BJ (cell line): Measurements from ENCODE around the gene GIMAP5. TPM values are rescaled to one million over a fixed set of nuclear protein-coding genes. Genes with fewer than 3 reads are reported as not detected.

ENCODE experiments used
- CTCF ChIA-PET: fragments of 350-600 bp; formaldehyde crosslinking; extraction: SDS; loops from one replicate; lab custom pipeline; 2021; ENCODE audit warnings: antibody characterized with exemption, inconsistent platforms; lab: Yijun Ruan, JAX
- POLR2A ChIA-PET: fragments of 300-600 bp; sonication (Branson Sonifier 250); formaldehyde crosslinking; extraction: SDS; loops from one replicate; lab custom pipeline; 2021; ENCODE audit warnings: antibody characterized with exemption; lab: Charles Lee
- DNase-seq: peaks from one replicate; pipeline ENCODE4 v3.0.0-alpha.2; 2011; ENCODE audit warnings: low read depth
- H3K27me3 ChIP-seq: 2 replicates; pipeline ENCODE4 v1.6.0; 2011; ENCODE audit warnings: low read length; ENCODE audit not compliant: control insufficient read depth, insufficient read depth
- H3K36me3 ChIP-seq: 2 replicates; pipeline ENCODE4 v1.5.1; 2011; ENCODE audit warnings: low read length; ENCODE audit not compliant: control insufficient read depth, insufficient read depth
- H3K4me3 ChIP-seq: 2 replicates; pipeline ENCODE4 v1.5.1; 2011; ENCODE audit warnings: low read depth, mild to moderate bottlenecking, control low read depth, low read length
- polyA plus RNA-seq: library from polyadenylated mRNA; depleted of rRNA; stranded (reverse); fragments of >200 nt; gene quantifications from 2 replicates; pipeline ENCODE4 v1.2.3, GENCODE V29; 2011
- TF ChIP-seq, protein P1 (sequence below): IDR thresholded peaks from 2 replicates; pipeline ENCODE4 v1.5.1; 2011; ENCODE audit warnings: low read depth, mild to moderate bottlenecking, control low read depth, inconsistent platforms, low read length, moderate library complexity; ENCODE audit not compliant: insufficient read depth

GIMAP5 gene
- polyA plus RNA-seq, 1 experiment = not detected

DNA sequence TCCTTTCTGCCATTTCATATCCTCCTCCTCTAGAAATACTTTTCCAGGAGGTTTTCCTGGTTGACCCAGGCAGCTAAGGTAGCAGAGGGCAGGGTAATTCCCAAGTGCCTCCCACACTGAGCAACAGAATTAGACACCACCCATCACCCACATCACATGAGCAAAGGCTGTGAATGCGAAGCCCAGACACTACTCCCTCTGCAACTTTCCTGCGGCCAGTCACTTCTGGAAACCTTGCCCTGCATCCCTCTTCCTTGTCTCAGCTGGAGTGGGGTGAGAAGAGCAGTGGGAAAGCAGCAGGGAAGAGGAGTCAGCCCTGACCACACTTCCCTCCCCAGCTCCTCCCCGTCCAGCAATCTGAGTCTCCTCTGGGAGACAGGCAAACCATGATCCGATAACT, 47.7 kb downstream of the GIMAP5 start:
- DNase-seq = no peak
- H3K27me3 ChIP-seq = no peaks in the 10 kb centered on the region
- H3K36me3 ChIP-seq = no peaks in the 10 kb centered on the region
- TF ChIP-seq, protein P1, sequence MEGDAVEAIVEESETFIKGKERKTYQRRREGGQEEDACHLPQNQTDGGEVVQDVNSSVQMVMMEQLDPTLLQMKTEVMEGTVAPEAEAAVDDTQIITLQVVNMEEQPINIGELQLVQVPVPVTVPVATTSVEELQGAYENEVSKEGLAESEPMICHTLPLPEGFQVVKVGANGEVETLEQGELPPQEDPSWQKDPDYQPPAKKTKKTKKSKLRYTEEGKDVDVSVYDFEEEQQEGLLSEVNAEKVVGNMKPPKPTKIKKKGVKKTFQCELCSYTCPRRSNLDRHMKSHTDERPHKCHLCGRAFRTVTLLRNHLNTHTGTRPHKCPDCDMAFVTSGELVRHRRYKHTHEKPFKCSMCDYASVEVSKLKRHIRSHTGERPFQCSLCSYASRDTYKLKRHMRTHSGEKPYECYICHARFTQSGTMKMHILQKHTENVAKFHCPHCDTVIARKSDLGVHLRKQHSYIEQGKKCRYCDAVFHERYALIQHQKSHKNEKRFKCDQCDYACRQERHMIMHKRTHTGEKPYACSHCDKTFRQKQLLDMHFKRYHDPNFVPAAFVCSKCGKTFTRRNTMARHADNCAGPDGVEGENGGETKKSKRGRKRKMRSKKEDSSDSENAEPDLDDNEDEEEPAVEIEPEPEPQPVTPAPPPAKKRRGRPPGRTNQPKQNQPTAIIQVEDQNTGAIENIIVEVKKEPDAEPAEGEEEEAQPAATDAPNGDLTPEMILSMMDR = no peak
- H3K4me3 ChIP-seq = no peak overlapping the region
- CTCF ChIA-PET = no interaction called here
- POLR2A ChIA-PET = no interaction called here

DNA sequence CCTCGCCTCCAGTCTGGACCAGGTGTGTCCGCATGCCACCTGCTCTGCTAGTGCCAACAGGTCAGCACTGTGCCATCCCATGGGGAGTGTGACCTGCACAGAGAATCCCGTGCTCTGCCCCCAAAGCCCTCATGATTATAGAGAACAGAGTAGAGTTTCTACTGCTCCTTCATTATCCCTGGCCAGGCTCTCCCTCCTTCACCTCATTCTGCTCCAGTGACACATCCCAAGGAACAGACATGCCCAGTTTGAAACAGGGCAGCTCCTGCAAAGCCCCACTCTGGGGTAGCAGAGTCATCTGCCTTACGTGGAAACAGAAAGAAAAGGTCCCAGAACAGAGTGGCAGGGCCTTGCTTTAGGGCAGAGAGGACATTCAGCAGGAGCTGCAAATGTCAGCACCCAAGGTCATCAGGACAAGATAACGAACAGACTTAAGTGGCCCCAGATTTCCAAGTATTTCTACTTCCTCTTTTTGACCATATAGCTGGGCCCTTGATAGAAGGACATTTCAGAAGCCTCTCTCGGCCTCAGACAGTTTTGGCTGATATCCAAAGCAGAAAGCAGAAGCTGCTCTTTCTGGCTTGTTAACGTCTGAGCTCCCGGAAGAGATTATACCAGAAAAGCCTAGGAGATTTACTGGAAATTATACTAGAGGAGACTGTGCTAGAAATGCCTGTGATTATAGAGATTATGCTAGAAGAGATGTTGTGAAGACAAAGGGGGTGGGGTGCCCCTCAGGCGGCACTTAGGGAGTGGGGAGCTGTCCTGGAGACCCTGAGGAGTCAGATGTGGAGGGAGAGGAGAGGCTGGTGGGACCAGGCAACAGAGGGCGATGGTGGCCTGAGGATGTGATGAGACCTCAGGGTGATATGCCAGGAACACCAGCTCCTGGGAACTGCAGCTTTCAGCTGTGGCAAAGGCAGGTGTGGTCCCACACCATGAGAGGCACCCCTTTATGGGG, 50.4 kb downstream of the GIMAP5 start:
- no peak overlapping the region for H3K4me3 ChIP-seq
- ChIA-PET POLR2A (no interaction called here), CTCF (interaction anchor here (0.9 to 1.2 kb wide), 2 partner anchors 9 to 23 kb away, joined by 3 to 7 read pairs; no protein-coding TSS in a partner anchor)
- TF ChIP-seq, protein P1 = no peak
- no peaks in the 10 kb centered on the region for H3K36me3 ChIP-seq
- H3K27me3 ChIP-seq = no peaks in the 10 kb centered on the region
- no peak for DNase-seq

DNA sequence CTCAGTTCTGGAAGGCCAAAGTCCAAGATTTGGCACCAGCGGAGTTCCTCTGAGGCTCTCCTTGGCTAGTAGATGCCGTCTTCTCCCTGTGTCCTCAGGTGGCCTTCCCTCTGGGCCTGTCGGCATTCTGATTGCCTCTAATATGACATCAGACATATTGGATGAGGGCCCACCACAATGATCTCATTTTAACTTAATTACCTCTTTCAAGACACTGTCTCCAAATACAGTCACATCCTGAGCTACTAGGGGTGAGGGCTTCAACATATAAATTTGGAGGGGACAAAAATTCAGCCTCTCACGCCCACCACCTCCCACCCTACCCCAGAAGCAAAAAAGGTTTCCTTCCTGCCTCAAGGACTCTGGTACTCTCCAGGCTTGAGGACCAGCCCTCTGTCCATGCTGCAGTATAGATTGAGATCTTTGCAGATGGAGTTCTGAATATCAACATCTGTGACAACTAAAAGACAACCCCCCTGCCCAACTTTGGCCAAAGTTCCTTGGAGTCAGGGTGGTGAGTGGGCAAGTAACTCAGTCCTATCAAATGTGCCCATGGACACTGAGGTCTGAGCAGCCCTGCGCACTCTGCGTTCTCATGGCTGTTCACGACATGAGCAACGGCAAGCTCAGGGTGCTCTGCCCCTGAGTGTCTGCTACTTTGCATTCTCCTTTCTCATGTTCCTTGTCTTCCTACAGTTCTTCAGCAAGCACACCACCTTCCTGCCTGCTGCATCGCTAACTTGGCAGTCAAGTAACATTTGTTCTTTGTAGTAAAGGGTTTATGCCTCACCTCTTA, 51.5 kb downstream of the GIMAP5 start:
- Histone ChIP-seq H3K36me3 (no peaks in the 10 kb centered on the region), H3K4me3 (no peak overlapping the region), H3K27me3 (no peaks in the 10 kb centered on the region)
- TF ChIP-seq, protein P1 = no peak
- ChIA-PET CTCF (interaction anchor here (1.2 to 1.7 kb wide), 2 partner anchors 8 to 10 kb away, joined by 6 to 7 read pairs; no protein-coding TSS in a partner anchor), POLR2A (no interaction called here)
- no peak for DNase-seq

DNA sequence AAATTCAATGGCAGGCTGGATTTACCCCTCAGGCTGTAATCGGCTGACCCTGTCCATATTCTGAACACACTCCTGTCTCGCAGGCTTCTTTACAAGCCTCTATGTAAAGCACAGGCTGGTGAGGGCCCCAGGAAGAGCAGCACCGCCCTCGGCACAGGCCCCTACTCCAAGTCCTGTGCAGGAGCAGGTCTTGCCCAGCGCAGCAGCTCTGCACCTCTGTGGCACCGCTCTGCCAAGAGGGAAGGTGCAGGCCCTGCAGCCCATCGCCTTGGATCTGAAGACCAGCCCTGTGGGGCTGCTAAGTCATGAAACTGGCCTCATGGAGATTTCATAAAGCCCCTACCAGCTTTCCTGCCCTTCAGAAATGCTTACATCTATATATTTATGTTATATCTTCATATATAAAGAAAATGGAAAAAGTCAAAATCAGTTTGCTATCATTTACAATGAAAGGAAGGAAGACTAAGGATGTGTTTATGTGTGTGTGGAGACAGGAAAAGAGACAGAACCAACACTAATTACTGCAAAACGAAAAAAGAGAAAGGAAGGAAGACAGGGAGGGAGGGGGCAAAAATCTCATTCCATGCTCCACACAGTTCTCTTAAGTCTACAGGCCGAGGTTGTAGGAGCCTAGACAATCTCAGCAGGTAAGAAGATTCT, 53.3 kb downstream of the GIMAP5 start:
- Histone ChIP-seq H3K4me3 (no peak overlapping the region), H3K27me3 (no peaks in the 10 kb centered on the region), H3K36me3 (no peaks in the 10 kb centered on the region)
- TF ChIP-seq, protein P1 = no peak
- CTCF ChIA-PET = no interaction called here
- POLR2A ChIA-PET = no interaction called here
- DNase-seq = no peak
